DND-41 (cell line): ENCODE results near the gene TAOK1.

Experiments used
- ATAC-seq: fragments of 200-7000 bp; cut with Tn5 transposase; 3 replicates; pipeline ENCODE4 v1.9.1; 2021; ENCODE audit warnings: low read depth; ENCODE audit not compliant: insufficient read depth
- DNase-seq: peaks from one replicate; pipeline ENCODE4 v3.0.0-alpha.2; 2020
- H2AFZ ChIP-seq: 2 replicates; pipeline ENCODE4 v1.6.0; 2012; ENCODE audit warnings: low read depth, low read length
- H3K27ac ChIP-seq: 2 replicates; pipeline ENCODE4 v1.5.1; 2012; ENCODE audit warnings: low read length, inconsistent platforms
- H3K27me3 ChIP-seq: fragments of 200-600 bp; sonication (generic); 2 replicates; pipeline ENCODE4 v1.6.0; 2012; ENCODE audit warnings: low read length, mild to moderate bottlenecking, inconsistent platforms; ENCODE audit not compliant: insufficient read depth, poor library complexity
- H3K36me3 ChIP-seq: 2 replicates; pipeline ENCODE4 v1.5.1; 2012; ENCODE audit warnings: low read length, inconsistent platforms; ENCODE audit not compliant: insufficient read depth
- H3K4me1 ChIP-seq: 2 replicates; pipeline ENCODE4 v1.5.1; 2012; ENCODE audit warnings: mild to moderate bottlenecking, low read length; ENCODE audit not compliant: insufficient read depth
- H3K4me2 ChIP-seq: 2 replicates; pipeline ENCODE4 v1.6.0; 2012; ENCODE audit warnings: mild to moderate bottlenecking, moderate library complexity, low read length, inconsistent platforms; ENCODE audit not compliant: insufficient read depth
- H3K4me3 ChIP-seq, 2 experiments: fragments of 200-600 bp in 1 of 2; shearing (Covaris generic) in 1 of 2; 2 replicates each; pipeline ENCODE4 v1.5.1; 2012 to 2016; ENCODE audit warnings: inconsistent platforms in 2 of 2, low read length in 2 of 2, mild to moderate bottlenecking in 2 of 2, low read depth in 1 of 2, moderate library complexity in 1 of 2
- H3K79me2 ChIP-seq: 2 replicates; pipeline ENCODE4 v1.6.0; 2012; ENCODE audit warnings: low read length, inconsistent platforms; ENCODE audit not compliant: insufficient read depth
- H3K9ac ChIP-seq: 2 replicates; pipeline ENCODE4 v1.6.0; 2012; ENCODE audit warnings: low read depth, mild to moderate bottlenecking, inconsistent platforms, low read length, moderate library complexity
- H3K9me3 ChIP-seq: 2 replicates; pipeline ENCODE4 v1.5.1; 2012; ENCODE audit warnings: low read length, moderate library complexity, mild to moderate bottlenecking, inconsistent platforms; ENCODE audit not compliant: insufficient read depth, severe bottlenecking
- H4K20me1 ChIP-seq: 2 replicates; pipeline ENCODE4 v1.6.0; 2012; ENCODE audit warnings: low read length; ENCODE audit not compliant: insufficient read depth
- EZH2 ChIP-seq: IDR thresholded peaks from 3 replicates; pipeline ENCODE4 v1.6.1; 2012; ENCODE audit warnings: borderline replicate concordance, low read depth, mild to moderate bottlenecking, moderate library complexity, low read length, inconsistent platforms; ENCODE audit not compliant: severe bottlenecking
- TF ChIP-seq, protein P1 (sequence below): IDR thresholded peaks from 2 replicates; pipeline ENCODE4 v1.5.1; 2012; ENCODE audit warnings: borderline replicate concordance, low read length, moderate library complexity, mild to moderate bottlenecking; ENCODE audit not compliant: poor library complexity, severe bottlenecking; ENCODE audit errors: extremely low read depth

TAOK1 gene

DNA sequence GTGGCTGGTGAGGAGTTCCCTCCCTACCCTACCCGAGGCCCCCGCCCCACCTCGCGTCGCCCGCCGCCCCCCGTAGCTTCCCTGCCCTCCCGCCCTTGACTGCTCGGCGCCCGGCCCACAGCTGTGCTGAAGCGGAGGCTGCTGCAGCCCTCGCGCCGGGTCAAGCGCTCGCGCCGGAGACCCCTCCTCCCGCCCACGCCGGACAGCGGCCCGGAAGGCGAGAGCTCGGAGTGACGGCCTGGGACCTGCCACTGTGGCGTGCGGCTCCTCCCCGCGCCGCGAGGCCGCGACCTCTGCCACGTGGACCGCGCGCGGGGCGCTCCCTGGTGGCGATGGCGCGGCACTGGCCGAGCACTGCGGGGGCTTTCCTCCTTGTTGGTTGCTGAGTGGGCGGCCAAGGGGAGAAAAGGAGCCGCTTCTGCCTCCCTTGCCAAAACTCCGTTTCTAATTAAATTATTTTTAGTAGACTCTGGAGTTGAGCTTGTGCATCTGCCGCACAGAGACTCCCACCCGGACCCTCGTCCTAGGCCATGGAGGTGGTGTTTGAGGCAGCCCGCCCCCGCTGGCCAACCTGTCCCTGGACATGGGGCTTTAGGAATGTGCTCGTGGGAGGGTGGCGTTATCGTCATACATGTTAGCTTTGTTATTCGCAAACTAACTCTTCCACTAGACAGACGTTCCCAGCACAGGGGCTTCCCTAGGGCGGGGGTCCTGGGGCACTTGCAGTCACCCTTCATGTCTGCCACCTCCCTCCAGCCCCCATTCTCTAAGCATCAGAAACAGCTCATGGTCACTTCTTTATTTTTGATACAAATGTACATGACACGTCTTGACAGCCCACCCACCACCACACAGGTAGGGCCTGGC lies 182.8 kb downstream of the TAOK1 start:
- DNase-seq = no peak
- no peak for ATAC-seq
- no peak overlapping the region for H2AFZ ChIP-seq
- no peaks in the 10 kb centered on the region for H3K9me3 ChIP-seq
- peaks cover 21% of the 10 kb centered on the region for H3K4me1 ChIP-seq
- H4K20me1 ChIP-seq = peaks cover 49% of the 10 kb centered on the region; the same call in 1 of the 2 replicates
- no peak for TF ChIP-seq EZH2
- TF ChIP-seq, protein P1, sequence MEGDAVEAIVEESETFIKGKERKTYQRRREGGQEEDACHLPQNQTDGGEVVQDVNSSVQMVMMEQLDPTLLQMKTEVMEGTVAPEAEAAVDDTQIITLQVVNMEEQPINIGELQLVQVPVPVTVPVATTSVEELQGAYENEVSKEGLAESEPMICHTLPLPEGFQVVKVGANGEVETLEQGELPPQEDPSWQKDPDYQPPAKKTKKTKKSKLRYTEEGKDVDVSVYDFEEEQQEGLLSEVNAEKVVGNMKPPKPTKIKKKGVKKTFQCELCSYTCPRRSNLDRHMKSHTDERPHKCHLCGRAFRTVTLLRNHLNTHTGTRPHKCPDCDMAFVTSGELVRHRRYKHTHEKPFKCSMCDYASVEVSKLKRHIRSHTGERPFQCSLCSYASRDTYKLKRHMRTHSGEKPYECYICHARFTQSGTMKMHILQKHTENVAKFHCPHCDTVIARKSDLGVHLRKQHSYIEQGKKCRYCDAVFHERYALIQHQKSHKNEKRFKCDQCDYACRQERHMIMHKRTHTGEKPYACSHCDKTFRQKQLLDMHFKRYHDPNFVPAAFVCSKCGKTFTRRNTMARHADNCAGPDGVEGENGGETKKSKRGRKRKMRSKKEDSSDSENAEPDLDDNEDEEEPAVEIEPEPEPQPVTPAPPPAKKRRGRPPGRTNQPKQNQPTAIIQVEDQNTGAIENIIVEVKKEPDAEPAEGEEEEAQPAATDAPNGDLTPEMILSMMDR = peak; percentile 43
- no peak overlapping the region for H3K9ac ChIP-seq
- H3K27ac ChIP-seq = no peak overlapping the region
- H3K4me3 ChIP-seq = no peak overlapping the region
- H3K27me3 ChIP-seq = no peaks in the 10 kb centered on the region
- H3K36me3 ChIP-seq = peaks cover 62% of the 10 kb centered on the region
- no peak overlapping the region for H3K4me2 ChIP-seq
- H3K79me2 ChIP-seq = peaks cover 16% of the 10 kb centered on the region

GRCh38 chr17:29573558-29573869 lies 183.4 kb downstream of the TAOK1 start:
- TF ChIP-seq EZH2 = no peak
- TF ChIP-seq, protein P1 = no peak
- peaks cover 54% of the 10 kb centered on the region; the same call in 1 of the 2 replicates for H4K20me1 ChIP-seq
- ATAC-seq (no peak), DNase-seq (no peak)
- H3K4me2 ChIP-seq = no peak overlapping the region
- no peak overlapping the region for H3K4me3 ChIP-seq
- H3K36me3 ChIP-seq = peaks cover 68% of the 10 kb centered on the region
- peaks cover 18% of the 10 kb centered on the region for H3K4me1 ChIP-seq
- H3K79me2 ChIP-seq = peaks cover 16% of the 10 kb centered on the region
- H2AFZ ChIP-seq = no peak overlapping the region
- H3K27ac ChIP-seq = no peak overlapping the region
- H3K27me3 ChIP-seq = no peaks in the 10 kb centered on the region
- no peaks in the 10 kb centered on the region for H3K9me3 ChIP-seq
- H3K9ac ChIP-seq = no peak overlapping the region

- H2AFZ ChIP-seq = no peak overlapping the region
- H3K79me2 ChIP-seq = peaks cover 12% of the 10 kb centered on the region
- peaks cover 59% of the 10 kb centered on the region; the same call in 1 of the 2 replicates for H4K20me1 ChIP-seq
- no peaks in the 10 kb centered on the region for H3K9me3 ChIP-seq
- H3K9ac ChIP-seq = no peak overlapping the region
- peaks cover 15% of the 10 kb centered on the region for H3K4me1 ChIP-seq
- H3K27ac ChIP-seq = no peak overlapping the region
- H3K4me3 ChIP-seq = no peak overlapping the region
- no peak overlapping the region for H3K4me2 ChIP-seq
- TF ChIP-seq, protein P1 = no peak
- no peak for TF ChIP-seq EZH2
- ATAC-seq (no peak), DNase-seq (no peak)
- peaks cover 71% of the 10 kb centered on the region for H3K36me3 ChIP-seq
- no peaks in the 10 kb centered on the region for H3K27me3 ChIP-seq
Observed at GRCh38 chr17:29573871-29574731, 183.9 kb downstream of the TAOK1 start.
